ENCODE results near the gene RECQL5. TPM values are rescaled to one million over a fixed set of nuclear protein-coding genes. Genes with fewer than 3 reads are reported as not detected.
A peak's percentile ranks its signal among the peaks of the same experiment; 100 is the strongest.

Gene RECQL5
- total and polyA plus RNA-seq, 2 experiments from 2014 or later: 23.1 to 44.4 TPM

- Histone ChIP-seq H3K4me2 (peak overlapping the region; percentile 65), H3K4me1 (ENCODE audit: insufficient read depth) (peaks cover 21% of the 10 kb centered on the region), H3K4me3 (no peak overlapping the region), H3K27me3 (no peaks in the 10 kb centered on the region), H3K9me2 (replicated peaks; ENCODE audit: insufficient read depth) (no peaks in the 10 kb centered on the region), H4K20me1 (ENCODE audit: insufficient read depth, poor library complexity, severe bottlenecking) (no peaks in the 10 kb centered on the region), H3K36me3 (replicated peaks; ENCODE audit: insufficient read depth, low read depth) (no peaks in the 10 kb centered on the region), H3K9me3 (ENCODE audit: low read depth) (no peaks in the 10 kb centered on the region), H3K27ac (peak overlapping the region; percentile 91), H3K79me2 (no peaks in the 10 kb centered on the region), H2AFZ (no peak overlapping the region)
- TF ChIP-seq EZH2phosphoT487 (IDR thresholded peaks at IDR 0.05; ENCODE audit: low read depth, severe bottlenecking, unreplicated experiment): no peak
- TF ChIP-seq, protein P1, sequence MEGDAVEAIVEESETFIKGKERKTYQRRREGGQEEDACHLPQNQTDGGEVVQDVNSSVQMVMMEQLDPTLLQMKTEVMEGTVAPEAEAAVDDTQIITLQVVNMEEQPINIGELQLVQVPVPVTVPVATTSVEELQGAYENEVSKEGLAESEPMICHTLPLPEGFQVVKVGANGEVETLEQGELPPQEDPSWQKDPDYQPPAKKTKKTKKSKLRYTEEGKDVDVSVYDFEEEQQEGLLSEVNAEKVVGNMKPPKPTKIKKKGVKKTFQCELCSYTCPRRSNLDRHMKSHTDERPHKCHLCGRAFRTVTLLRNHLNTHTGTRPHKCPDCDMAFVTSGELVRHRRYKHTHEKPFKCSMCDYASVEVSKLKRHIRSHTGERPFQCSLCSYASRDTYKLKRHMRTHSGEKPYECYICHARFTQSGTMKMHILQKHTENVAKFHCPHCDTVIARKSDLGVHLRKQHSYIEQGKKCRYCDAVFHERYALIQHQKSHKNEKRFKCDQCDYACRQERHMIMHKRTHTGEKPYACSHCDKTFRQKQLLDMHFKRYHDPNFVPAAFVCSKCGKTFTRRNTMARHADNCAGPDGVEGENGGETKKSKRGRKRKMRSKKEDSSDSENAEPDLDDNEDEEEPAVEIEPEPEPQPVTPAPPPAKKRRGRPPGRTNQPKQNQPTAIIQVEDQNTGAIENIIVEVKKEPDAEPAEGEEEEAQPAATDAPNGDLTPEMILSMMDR (IDR thresholded peaks at IDR 0.05; ENCODE audit: poor library complexity): peak; percentile 71
- peak; percentile 95 for DNase-seq (ENCODE audit: low spot score)
- WGBS (ENCODE audit: low lambda C conversion rate, missing lambda C conversion rate): 18% methylated on average over 24 of the region's 27 CpGs
These were observed 33.2 kb downstream of the RECQL5 start for GRCh38 chr17:75633486-75634375.

- Histone ChIP-seq H3K4me2 (peak within 1 kb of the TSS; percentile 65), H3K9me2 (replicated peaks; ENCODE audit: insufficient read depth) (no peaks in the 10 kb centered on the region), H3K27me3 (no peaks in the 10 kb centered on the region), H3K27ac (peak within 1 kb of the TSS; percentile 91), H3K9me3 (ENCODE audit: low read depth) (no peaks in the 10 kb centered on the region), H3K4me1 (ENCODE audit: insufficient read depth) (peaks cover 21% of the 10 kb centered on the region), H3K4me3 (no peak within 1 kb of the TSS), H4K20me1 (ENCODE audit: insufficient read depth, poor library complexity, severe bottlenecking) (no peaks in the 10 kb centered on the region), H3K79me2 (no peaks in the 10 kb centered on the region), H3K36me3 (replicated peaks; ENCODE audit: insufficient read depth, low read depth) (no peaks in the 10 kb centered on the region), H2AFZ (no peak within 1 kb of the TSS)
- TF ChIP-seq, protein P1 (IDR thresholded peaks at IDR 0.05; ENCODE audit: poor library complexity): peak; percentile 95
- TF ChIP-seq EZH2 (IDR thresholded peaks at IDR 0.05; ENCODE audit: borderline replicate concordance) (no peak), EZH2phosphoT487 (IDR thresholded peaks at IDR 0.05; ENCODE audit: low read depth, severe bottlenecking, unreplicated experiment) (no peak)
- 35% methylated on average over 15 of the region's 19 CpGs for WGBS (ENCODE audit: low lambda C conversion rate, missing lambda C conversion rate)
- DNase-seq (ENCODE audit: low spot score): peak; percentile 92
These were observed 34.0 kb downstream of the RECQL5 start, which contains the start of gene SMIM5 for GRCh38 chr17:75632863-75633485. Gene SMIM5 (plus strand): TSS chr17:75633434. CDS start chr17:75640202, 6,768 bp downstream.

DNA sequence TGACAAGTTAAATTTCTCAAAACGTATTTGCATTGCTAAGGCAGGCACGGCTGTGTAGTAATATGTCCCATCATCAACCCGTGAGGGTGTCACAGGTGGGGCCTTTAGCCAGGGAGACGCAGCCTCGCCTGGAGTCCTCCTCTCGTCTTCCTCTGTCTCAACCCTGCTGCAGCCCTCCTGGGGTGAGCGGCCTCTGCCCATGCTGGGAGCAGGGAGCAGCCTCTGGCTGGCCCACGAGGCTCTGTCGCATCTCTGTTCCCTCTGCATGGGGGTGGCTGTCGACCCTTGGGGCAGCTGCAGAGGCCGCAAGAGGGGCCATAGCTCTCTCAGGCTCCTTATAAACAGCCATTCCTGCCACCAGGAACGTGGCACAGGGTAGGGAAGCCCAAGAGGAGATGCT lies 34.5 kb downstream of the RECQL5 start:
- no peak overlapping the region for H3K27ac ChIP-seq
- 88% methylated on average over 12 of the region's 12 CpGs for whole genome bisulfite sequencing (ENCODE audit: low lambda C conversion rate, missing lambda C conversion rate)

More for the DNA sequence above, 34.5 kb downstream of the RECQL5 start:
- Histone ChIP-seq H3K36me3 (replicated peaks; ENCODE audit: insufficient read depth, low read depth) (no peaks in the 10 kb centered on the region), H3K27me3 (no peaks in the 10 kb centered on the region), H3K4me3 (no peak overlapping the region), H4K20me1 (ENCODE audit: insufficient read depth, poor library complexity, severe bottlenecking) (no peaks in the 10 kb centered on the region), H3K79me2 (no peaks in the 10 kb centered on the region), H3K9me2 (replicated peaks; ENCODE audit: insufficient read depth) (no peaks in the 10 kb centered on the region), H3K4me2 (no peak overlapping the region), H3K4me1 (ENCODE audit: insufficient read depth) (peaks cover 21% of the 10 kb centered on the region), H2AFZ (no peak overlapping the region), H3K9me3 (ENCODE audit: low read depth) (no peaks in the 10 kb centered on the region)
- TF ChIP-seq, protein P1 (IDR thresholded peaks at IDR 0.05; ENCODE audit: poor library complexity): no peak
- no peak for TF ChIP-seq EZH2phosphoT487 (IDR thresholded peaks at IDR 0.05; ENCODE audit: low read depth, severe bottlenecking, unreplicated experiment)
- TF ChIP-seq EZH2 (IDR thresholded peaks at IDR 0.05; ENCODE audit: borderline replicate concordance): no peak
- no peak for DNase-seq (ENCODE audit: low spot score)
